K562 (cell line): Measurements from ENCODE around the gene ALKBH4. TPM values are rescaled to one million over a fixed set of nuclear protein-coding genes. Genes with fewer than 3 reads are reported as not detected.

Source experiments
- BMI1 ChIP-seq: fragments of 150-350 bp; IDR thresholded peaks from 2 replicates; pipeline ENCODE4 v1.6.1; 2014; ENCODE audit warnings: low read length
- CBFA2T3 ChIP-seq: fragments of 450-650 bp; IDR thresholded peaks from 2 replicates; pipeline ENCODE4 v1.6.1; 2017
- CCNT2 ChIP-seq: IDR thresholded peaks from 2 replicates; pipeline ENCODE4 v1.6.1; 2011; ENCODE audit warnings: borderline replicate concordance, low read depth, mild to moderate bottlenecking, moderate library complexity, mixed read lengths, low read length; ENCODE audit not compliant: insufficient read length; ENCODE audit errors: extremely low read depth
- CREB3L1 ChIP-seq: fragments of 450-650 bp; IDR thresholded peaks from 2 replicates; pipeline ENCODE4 v1.6.1; 2014; ENCODE audit warnings: low read depth, mild to moderate bottlenecking, moderate library complexity, borderline replicate concordance
- GABPB1 ChIP-seq: sonication (generic); formaldehyde crosslinking; IDR thresholded peaks from 2 replicates; pipeline ENCODE4 v1.8.0; 2022; ENCODE audit warnings: mild to moderate bottlenecking, missing genetic modification reagents
- IRF9 ChIP-seq: fragments of 450-650 bp; IDR thresholded peaks from 2 replicates; pipeline ENCODE4 v1.6.1; 2016; ENCODE audit warnings: missing biosample characterization, missing genetic modification characterization
- MYC ChIP-seq, 2 experiments: fragments of 250-450 bp in 1 of 2; sonication (Bioruptor Pico) in 1 of 2; IDR thresholded peaks; 2 replicates each; pipeline versions ENCODE4 v1.5.1 to v1.6.1; 2012 to 2021; ENCODE audit warnings: low read depth in 2 of 2, borderline replicate concordance in 1 of 2, improper control_type of control experiment in 1 of 2, low read length in 1 of 2, mild to moderate bottlenecking in 1 of 2, moderate library complexity in 1 of 2
- REST ChIP-seq, 2 experiments: fragments of 450-650 bp; formaldehyde crosslinking in 1 of 2; IDR thresholded peaks; 2 replicates each; pipeline versions ENCODE4 v1.4.0 to v1.6.1; 2014 to 2020; ENCODE audit warnings: mild to moderate bottlenecking in 2 of 2, borderline replicate concordance in 1 of 2, low read depth in 1 of 2
- SLC30A9 ChIP-seq: fragments of 250-450 bp; sonication (Bioruptor Pico); IDR thresholded peaks from 2 replicates; pipeline ENCODE4 v1.8.0; 2022; ENCODE audit warnings: mild to moderate bottlenecking, moderate library complexity
- SRF ChIP-seq, 2 experiments: fragments of 250-450, 450-650 bp in 1 of 2; sonication (Bioruptor Pico) in 1 of 2; sonication (generic) in 1 of 2; formaldehyde crosslinking; IDR thresholded peaks; 2 replicates each; pipeline versions ENCODE4 v1.5.0 to v1.5.1; 2020 to 2022; ENCODE audit warnings: mild to moderate bottlenecking in 1 of 2, missing genetic modification reagents in 1 of 2
- STAG1 ChIP-seq: sonication (generic); formaldehyde crosslinking; IDR thresholded peaks from 2 replicates; pipeline ENCODE4 v1.5.0; 2020; ENCODE audit warnings: missing genetic modification reagents, borderline replicate concordance
- TSC22D4 ChIP-seq: fragments of 450-650 bp; IDR thresholded peaks from 2 replicates; pipeline ENCODE4 v1.6.1; 2016; ENCODE audit warnings: missing genetic modification characterization, missing biosample characterization, control low read depth
- ZBTB34 ChIP-seq: fragments of 250-450 bp; sonication (Bioruptor Pico); IDR thresholded peaks from 2 replicates; pipeline ENCODE4 v1.8.0; 2021; ENCODE audit warnings: mild to moderate bottlenecking, moderate library complexity
- polyA plus RNA-seq, 8 experiments: library from polyadenylated mRNA; depleted of rRNA in 4 of 8; stranded (reverse) in 5 of 8; unstranded in 3 of 8; fragments of >200 nt; fragmentation: Nextera tagmentation in 2 of 8; fragmentation: Illumina TruSeq in 1 of 8; extraction: Ambion mirVana in 2 of 8; extraction: Trizol in 1 of 8; gene quantifications; 2 replicates each; pipeline versions ENCODE4 v1.2.1 to v1.2.3, GENCODE V29; 2011 to 2014; ENCODE audit warnings: inconsistent platforms in 1 of 8, missing spikeins in 1 of 8
- total RNA-seq, 7 experiments: library from RNA; depleted of rRNA in 6 of 7; stranded (reverse); fragments of >200 nt in 6 of 7; fragmentation: Illumina TruSeq in 2 of 7; extraction: Trizol in 2 of 7; gene quantifications; 2 replicates each; pipeline versions ENCODE4 v1.2.1 to v1.2.3, GENCODE V29; 2011 to 2021; ENCODE audit warnings: low replicate concordance in 1 of 7

ALKBH4 gene
- total and polyA plus RNA-seq, 9 of the 15 experiments (the other 6 are each of a cell fraction or from before 2014, with no cell fraction given) = 4.6 to 21.4 (median 11.8) TPM

GRCh38 chr7:102433219-102434038, 31.2 kb downstream of the ALKBH4 start, which contains the start of gene ORAI2 (continued):
- peak; percentile 29; the same call in 1 of the 2 replicates for TF ChIP-seq REST (IDR thresholded peaks at IDR 0.05; ENCODE audit: borderline replicate concordance)
- TF ChIP-seq REST (CRISPR knock-in tag; IDR thresholded peaks at IDR 0.05; ENCODE audit: low read depth) = no peak
- no peak for TF ChIP-seq SLC30A9 (CRISPR knock-in tag)
- TF ChIP-seq IRF9 (tag) = no peak
- TF ChIP-seq MYC (IDR thresholded peaks at IDR 0.05; ENCODE audit: low read depth, low read length) = peak; percentile 68
- no peak for TF ChIP-seq MYC (CRISPR knock-in tag; IDR thresholded peaks at IDR 0.05; ENCODE audit: borderline replicate concordance, low read depth)
- 0 out of 4 replicates have a peak, but pooled peaks of 1 of the 2 experiments have one; percentile 17 for TF ChIP-seq SRF (CRISPR knock-in tag; IDR thresholded peaks at IDR 0.05)
- no peak for TF ChIP-seq STAG1
- 0 out of 2 replicates have a peak, but pooled peaks have one; percentile 12 for TF ChIP-seq GABPB1 (CRISPR knock-in tag)
- peak; percentile 31 for TF ChIP-seq CCNT2
- no peak for TF ChIP-seq CBFA2T3
- TF ChIP-seq ZBTB34 (CRISPR knock-in tag) = no peak
- TF ChIP-seq CREB3L1 = 0 out of 2 replicates have a peak, but pooled peaks have one; percentile 57
- no peak for TF ChIP-seq TSC22D4 (tag)
- TF ChIP-seq BMI1 = peak; percentile 59; the same call in 1 of the 2 replicates
